Fibroblast of gingiva (primary cell): ENCODE results near the gene POLR2M.

ENCODE experiments used
- DNase-seq: peaks from one replicate; pipeline ENCODE4 v3.0.0-alpha.2; 2011; ENCODE audit warnings: low read depth

The POLR2M gene

GRCh38 chr15:57740048-57740447, 33.5 kb downstream of the POLR2M start:
- DNase-seq, result no peak

- DNase-seq, result no peak
These were observed 34.6 kb downstream of the POLR2M start for GRCh38 chr15:57741089-57741488.

GRCh38 chr15:57743424-57743823, 36.9 kb downstream of the POLR2M start:
- no peak for DNase-seq

GRCh38 chr15:57746786-57747185, 40.3 kb downstream of the POLR2M start:
- DNase-seq, result no peak

GRCh38 chr15:57747206-57747896, 40.8 kb downstream of the POLR2M start:
- peak; percentile 26 for DNase-seq

- DNase-seq, result peak; percentile 36
These were observed 44.8 kb downstream of the POLR2M start for GRCh38 chr15:57751177-57751800.

GRCh38 chr15:57752436-57752835, 45.9 kb downstream of the POLR2M start:
- no peak for DNase-seq

GRCh38 chr15:57752840-57753239, 46.3 kb downstream of the POLR2M start:
- no peak for DNase-seq

- no peak for DNase-seq
These were observed 50.0 kb downstream of the POLR2M start for GRCh38 chr15:57756466-57756865.

- peak; percentile 85 for DNase-seq
These were observed 52.0 kb downstream of the POLR2M start for GRCh38 chr15:57758560-57758959.

- peak; percentile 47 for DNase-seq
These were observed 55.0 kb downstream of the POLR2M start for GRCh38 chr15:57761562-57761961.

GRCh38 chr15:57762302-57762701, 55.8 kb downstream of the POLR2M start:
- no peak for DNase-seq

- DNase-seq, result no peak
These were observed 56.9 kb downstream of the POLR2M start for GRCh38 chr15:57763176-57763964.
